H1 (cell line): ENCODE results near the gene CXCL16. TPM values are rescaled to one million over a fixed set of nuclear protein-coding genes. Genes with fewer than 3 reads are reported as not detected.

ENCODE experiments used
- CTCF ChIA-PET: fragments of 300-600 bp; sonication (Branson Sonifier 250); formaldehyde crosslinking; loops from one replicate; lab custom pipeline; 2021; ENCODE audit not compliant: partially characterized antibody; lab: Charles Lee
- POLR2A ChIA-PET: fragments of 300-600 bp; sonication (Branson Sonifier 250); formaldehyde crosslinking; loops from one replicate; lab custom pipeline; 2021; ENCODE audit warnings: inconsistent platforms; ENCODE audit not compliant: partially characterized antibody; lab: Charles Lee
- DNase-seq, 2 experiments: peaks; one replicate each; pipeline versions ENCODE4 v3.0.0 to v3.0.0-alpha.2; 2010 to 2022; ENCODE audit warnings: low spot score in 2 of 2, low read depth in 1 of 2, mixed read lengths in 1 of 2
- FAIRE-seq: peaks from 2 replicates; lab custom pipeline; 2011; peaks lifted over from hg19 to GRCh38; lab: Jason Lieb, UNC
- H2AFZ ChIP-seq: 2 replicates; pipeline ENCODE4 v1.8.1; 2012; ENCODE audit warnings: low read length, inconsistent platforms
- H2AK5ac ChIP-seq: 2 replicates; pipeline ENCODE4 v1.6.1; 2013; ENCODE audit warnings: low read depth, low read length
- H2BK120ac ChIP-seq: replicated peaks from 2 replicates; pipeline ENCODE3; 2013; ENCODE audit warnings: low read depth, low read length, inconsistent platforms
- H2BK12ac ChIP-seq: 2 replicates; pipeline ENCODE4 v1.6.1; 2013; ENCODE audit warnings: low read depth, low read length
- H2BK15ac ChIP-seq: 2 replicates; pipeline ENCODE4 v1.6.1; 2013; ENCODE audit warnings: low read length
- H2BK20ac ChIP-seq: 2 replicates; pipeline ENCODE4 v1.6.1; 2013; ENCODE audit warnings: low read length
- H2BK5ac ChIP-seq: 2 replicates; pipeline ENCODE4 v1.6.1; 2013; ENCODE audit warnings: low read depth, low read length
- H3K14ac ChIP-seq: 2 replicates; pipeline ENCODE4 v1.6.1; 2013; ENCODE audit warnings: inconsistent platforms; ENCODE audit not compliant: insufficient read length
- H3K18ac ChIP-seq: 2 replicates; pipeline ENCODE4 v1.6.1; 2013; ENCODE audit warnings: low read length; ENCODE audit errors: extremely low read depth
- H3K23ac ChIP-seq: 2 replicates; pipeline ENCODE4 v1.6.1; 2013; ENCODE audit warnings: inconsistent platforms; ENCODE audit not compliant: insufficient read length
- H3K23me2 ChIP-seq: 2 replicates; pipeline ENCODE4 v1.6.1; 2013; ENCODE audit warnings: low read depth, low read length
- H3K27ac ChIP-seq: 2 replicates; pipeline ENCODE4 v1.6.1; 2011; ENCODE audit warnings: low read depth, low read length, inconsistent platforms
- H3K27me3 ChIP-seq, 4 experiments: replicated peaks in 1 of 4; 1 replicate in 1 of 4; 2 replicates in 3 of 4; pipeline versions ENCODE4 v1.6.1 to v1.8.1; 2011 to 2013; ENCODE audit warnings: low read length in 3 of 4, mild to moderate bottlenecking in 3 of 4, inconsistent platforms in 2 of 4, mixed read lengths in 2 of 4, moderate library complexity in 1 of 4; ENCODE audit not compliant: control insufficient read depth in 3 of 4, insufficient read depth in 3 of 4; ENCODE audit errors: extremely low read depth in 1 of 4
- H3K36me3 ChIP-seq, 4 experiments: 2 replicates each; pipeline versions ENCODE4 v1.6.1 to v1.8.1; 2011 to 2013; ENCODE audit warnings: mild to moderate bottlenecking in 4 of 4, low read length in 3 of 4, moderate library complexity in 2 of 4, control low read depth in 1 of 4, inconsistent platforms in 1 of 4; ENCODE audit not compliant: insufficient read depth in 4 of 4, control insufficient read depth in 2 of 4
- H3K4ac ChIP-seq: replicated peaks from 2 replicates; pipeline ENCODE3; 2013; ENCODE audit warnings: low read length, low read depth, mixed read lengths, inconsistent platforms; ENCODE audit not compliant: insufficient read length
- H3K4me1 ChIP-seq, 4 experiments: replicated peaks in 1 of 4; 1 replicate in 1 of 4; 2 replicates in 3 of 4; pipeline versions ENCODE4 v1.6.1 to v1.8.1; 2011 to 2013; ENCODE audit warnings: low read length in 3 of 4, inconsistent platforms in 2 of 4, mixed read lengths in 1 of 4; ENCODE audit not compliant: insufficient read depth in 4 of 4, control insufficient read depth in 3 of 4
- H3K4me2 ChIP-seq, 2 experiments: 2 replicates each; pipeline versions ENCODE4 v1.6.1 to v1.8.1; 2011 to 2013; ENCODE audit warnings: low read depth in 2 of 2, low read length in 2 of 2, control low read depth in 1 of 2, inconsistent platforms in 1 of 2, mild to moderate bottlenecking in 1 of 2; ENCODE audit not compliant: insufficient read depth in 1 of 2
- H3K4me3 ChIP-seq, 4 experiments: fragments of 200-600, 300-600 bp in 1 of 4; sonication (generic), shearing (Covaris generic), sonication (Bioruptor Twin) in 1 of 4; 2 replicates each; pipeline versions ENCODE4 v1.5.1 to v1.8.1; 2011 to 2016; ENCODE audit warnings: low read length in 4 of 4, low read depth in 3 of 4, control low read depth in 2 of 4, inconsistent platforms in 2 of 4, mild to moderate bottlenecking in 2 of 4, mixed read lengths in 1 of 4, moderate library complexity in 1 of 4; ENCODE audit not compliant: insufficient read depth in 2 of 4; ENCODE audit errors: extremely low read depth in 1 of 4
- H3K56ac ChIP-seq: replicated peaks from 2 replicates; pipeline ENCODE3; 2013; ENCODE audit warnings: low read depth, mild to moderate bottlenecking, mixed read lengths, low read length, inconsistent platforms; ENCODE audit not compliant: insufficient read length
- H3K79me1 ChIP-seq: 2 replicates; pipeline ENCODE4 v1.6.1; 2013; ENCODE audit warnings: low read depth, low read length, control low read depth
- H3K79me2 ChIP-seq, 2 experiments: 2 replicates each; pipeline versions ENCODE4 v1.6.1 to v1.8.1; 2012 to 2013; ENCODE audit warnings: low read length in 2 of 2, mild to moderate bottlenecking in 2 of 2, inconsistent platforms in 1 of 2; ENCODE audit not compliant: insufficient read depth in 2 of 2, control insufficient read depth in 1 of 2
- H3K9ac ChIP-seq, 4 experiments: replicated peaks in 1 of 4; 1 replicate in 1 of 4; 2 replicates in 3 of 4; pipeline versions ENCODE4 v1.6.1 to v1.8.1; 2011 to 2013; ENCODE audit warnings: low read depth in 3 of 4, low read length in 3 of 4, control low read depth in 2 of 4, mild to moderate bottlenecking in 2 of 4, moderate library complexity in 2 of 4, inconsistent platforms in 1 of 4; ENCODE audit errors: extremely low read depth in 1 of 4
- H3K9me3 ChIP-seq, 2 experiments: 2 replicates each; pipeline versions ENCODE4 v1.6.1 to v1.8.1; 2012 to 2013; ENCODE audit warnings: mild to moderate bottlenecking in 2 of 2, moderate library complexity in 2 of 2, control low read depth in 1 of 2, inconsistent platforms in 1 of 2, low read depth in 1 of 2, low read length in 1 of 2, mixed read lengths in 1 of 2; ENCODE audit not compliant: insufficient read depth in 2 of 2
- H4K20me1 ChIP-seq, 2 experiments: replicated peaks in 1 of 2; 2 replicates each; pipeline versions ENCODE3 to v1.8.1; 2011 to 2013; ENCODE audit warnings: inconsistent platforms in 2 of 2, low read length in 2 of 2, mild to moderate bottlenecking in 1 of 2; ENCODE audit not compliant: insufficient read depth in 2 of 2, control insufficient read depth in 1 of 2
- H4K5ac ChIP-seq: 2 replicates; pipeline ENCODE4 v1.6.1; 2013; ENCODE audit warnings: low read length, low read depth, mixed read lengths, inconsistent platforms; ENCODE audit not compliant: insufficient read length
- H4K8ac ChIP-seq: 2 replicates; pipeline ENCODE4 v1.8.0; 2013; ENCODE audit warnings: mild to moderate bottlenecking, moderate library complexity, low read length, inconsistent platforms; ENCODE audit not compliant: insufficient read depth; ENCODE audit errors: extremely low read depth
- H4K91ac ChIP-seq: replicated peaks from 2 replicates; pipeline ENCODE3; 2013; ENCODE audit warnings: low read length, mixed read lengths, inconsistent platforms; ENCODE audit not compliant: insufficient read length
- ASH2L ChIP-seq: fragments of 200-600, 300-600 bp; sonication (generic); IDR thresholded peaks from one replicate; pipeline ENCODE4 v1.7.1; 2017; ENCODE audit warnings: low read length
- JUN ChIP-seq: IDR thresholded peaks from 2 replicates; pipeline ENCODE4 v1.6.1; 2011; ENCODE audit warnings: low read depth, mild to moderate bottlenecking, improper control_type of control experiment, low read length
- MAX ChIP-seq: IDR thresholded peaks from 2 replicates; pipeline ENCODE4 v1.6.1; 2012; ENCODE audit warnings: inconsistent platforms
- WGBS, 2 experiments: shearing (Covaris generic) in 1 of 2; methylation state at CpG; one replicate each; pipeline versions ENCODE4 v1.1.6 to v1.1.7; 2013 to 2015; ENCODE audit warnings: low lambda C conversion rate in 2 of 2, mixed read lengths in 2 of 2, inconsistent platforms in 1 of 2, low coverage in 1 of 2, missing lambda C conversion rate in 1 of 2; ENCODE audit not compliant: insufficient replicate concordance in 2 of 2, insufficient coverage in 1 of 2, insufficient read length in 1 of 2; ENCODE audit errors: extremely low coverage in 1 of 2, missing lambda C conversion rate in 1 of 2; 5-methylcytosine and 5-hydroxymethylcytosine counted together
- polyA plus RNA-seq, 7 experiments: library from polyadenylated mRNA; depleted of rRNA in 3 of 7; stranded (reverse) in 5 of 7; unstranded in 2 of 7; fragments of >200 nt in 5 of 7; fragments of 200-250 nt in 2 of 7; gene quantifications; 1 replicate in 5 of 7; 2 replicates in 1 of 7; 4 replicates in 1 of 7; pipeline versions ENCODE4 v1.2.1 to v1.2.3, GENCODE V29; 2011 to 2013; ENCODE audit warnings: missing spikeins in 2 of 7, mixed read lengths in 2 of 7
- total RNA-seq: library from RNA; stranded (reverse); fragmentation: NEBNext Ultra II Directional; extraction: Animal tissue kit (Norgen Biotek cat#: 25700); gene quantifications from 2 replicates; pipeline ENCODE4 v1.2.1, GENCODE V29; 2021

The CXCL16 gene
- total and polyA plus RNA-seq, 2 of the 8 experiments (the other 6 are each of a cell fraction or from before 2014, with no cell fraction given): 3.5 to 4.8 TPM

- no peak overlapping the region for H4K8ac ChIP-seq
- POLR2A ChIA-PET: interaction anchor here (0.8 to 1.7 kb wide), 2 partner anchors 12 to 18 kb away, joined by 3 to 5 read pairs; no protein-coding TSS in a partner anchor
- no peak overlapping the region for H3K4me2 ChIP-seq
- no peaks in the 10 kb centered on the region for H3K4me1 ChIP-seq
- H3K27me3 ChIP-seq: no peaks in the 10 kb centered on the region
- DNase-seq (no peak), FAIRE-seq (no peak)
- peaks cover 9 to 10% of the 10 kb centered on the region in 2 experiments for H4K20me1 ChIP-seq
- H3K9me3 ChIP-seq: no peaks in the 10 kb centered on the region
- no peak overlapping the region for H2BK20ac ChIP-seq
- peaks cover 6 to 23% (median 17%) of the 10 kb centered on the region in 4 experiments for H3K36me3 ChIP-seq
- H3K79me1 ChIP-seq: peaks cover 4% of the 10 kb centered on the region; the same call in 1 of the 2 replicates
- H3K4me3 ChIP-seq: no peak overlapping the region
- no peak overlapping the region for H2AK5ac ChIP-seq
- TF ChIP-seq ASH2L (no peak), JUN (no peak), MAX (no peak)
- H3K79me2 ChIP-seq: peaks cover 20 to 84% of the 10 kb centered on the region in 2 experiments
- H4K5ac ChIP-seq: no peak overlapping the region
- H2AFZ ChIP-seq: no peak overlapping the region
- H2BK15ac ChIP-seq: no peak overlapping the region
- no peak overlapping the region for H3K18ac ChIP-seq
- no peak overlapping the region for H3K4ac ChIP-seq
- H3K23me2 ChIP-seq: no peaks in the 10 kb centered on the region
- no peak overlapping the region for H2BK5ac ChIP-seq
- no peak overlapping the region for H3K56ac ChIP-seq
- WGBS, 2 experiments: 81% methylated on average over 2 of the region's 2 CpGs; no CpG with 5 or more reads in 1 of the 2 experiments
- H2BK12ac ChIP-seq: no peak overlapping the region
- H3K27ac ChIP-seq: no peak overlapping the region
- no peak overlapping the region for H2BK120ac ChIP-seq
- CTCF ChIA-PET: interaction anchor here (0.6 to 1.5 kb wide), 4 partner anchors 18 to 213 kb away, joined by 3 to 4 read pairs (median 3); no protein-coding TSS in a partner anchor
- no peak overlapping the region for H4K91ac ChIP-seq
- no peak overlapping the region; a peak in 1 of 7 replicates for H3K9ac ChIP-seq
- no peak overlapping the region for H3K14ac ChIP-seq
- no peak overlapping the region for H3K23ac ChIP-seq
Observed at GRCh38 chr17:4690745-4691144, 49.0 kb downstream of the CXCL16 start.
